Measurements from ENCODE around the gene FAM216B.

DNA sequence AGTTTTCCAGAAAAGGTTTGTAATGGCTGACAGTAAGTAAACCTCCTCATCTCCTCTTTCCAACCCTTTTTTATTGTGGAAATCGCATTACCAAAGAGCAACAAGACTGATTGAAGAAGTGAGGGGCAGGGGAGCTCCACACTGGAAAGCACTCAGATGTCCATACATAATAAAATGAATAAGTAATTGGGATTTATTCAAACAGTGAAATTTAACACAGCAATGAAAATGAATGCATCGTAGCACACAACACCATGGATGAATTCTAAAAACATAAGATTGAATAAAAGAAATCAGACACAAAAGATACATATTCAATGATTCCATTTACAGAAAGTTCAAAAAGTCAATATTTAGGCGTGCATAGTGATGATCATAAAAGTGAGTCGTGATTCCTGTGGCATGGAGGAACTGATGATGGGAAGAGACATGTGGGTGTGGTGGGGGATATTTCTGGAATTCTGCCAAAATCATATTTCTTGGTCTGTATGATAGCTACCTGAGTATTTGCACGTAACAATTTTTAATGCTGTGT, 18.8 kb downstream of the FAM216B start:
- TF ChIP-seq EZH2 (IDR thresholded peaks at IDR 0.05; ENCODE audit: borderline replicate concordance, low read depth, low read length, poor library complexity, severe bottlenecking): no peak
- TF ChIP-seq, protein P1, sequence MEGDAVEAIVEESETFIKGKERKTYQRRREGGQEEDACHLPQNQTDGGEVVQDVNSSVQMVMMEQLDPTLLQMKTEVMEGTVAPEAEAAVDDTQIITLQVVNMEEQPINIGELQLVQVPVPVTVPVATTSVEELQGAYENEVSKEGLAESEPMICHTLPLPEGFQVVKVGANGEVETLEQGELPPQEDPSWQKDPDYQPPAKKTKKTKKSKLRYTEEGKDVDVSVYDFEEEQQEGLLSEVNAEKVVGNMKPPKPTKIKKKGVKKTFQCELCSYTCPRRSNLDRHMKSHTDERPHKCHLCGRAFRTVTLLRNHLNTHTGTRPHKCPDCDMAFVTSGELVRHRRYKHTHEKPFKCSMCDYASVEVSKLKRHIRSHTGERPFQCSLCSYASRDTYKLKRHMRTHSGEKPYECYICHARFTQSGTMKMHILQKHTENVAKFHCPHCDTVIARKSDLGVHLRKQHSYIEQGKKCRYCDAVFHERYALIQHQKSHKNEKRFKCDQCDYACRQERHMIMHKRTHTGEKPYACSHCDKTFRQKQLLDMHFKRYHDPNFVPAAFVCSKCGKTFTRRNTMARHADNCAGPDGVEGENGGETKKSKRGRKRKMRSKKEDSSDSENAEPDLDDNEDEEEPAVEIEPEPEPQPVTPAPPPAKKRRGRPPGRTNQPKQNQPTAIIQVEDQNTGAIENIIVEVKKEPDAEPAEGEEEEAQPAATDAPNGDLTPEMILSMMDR (conservative IDR thresholded peaks at IDR 0.05; ENCODE audit: low read depth, low read length): no peak
